Measurements from ENCODE around the gene SPDYE17. TPM values are rescaled to one million over a fixed set of nuclear protein-coding genes. Genes with fewer than 3 reads are reported as not detected.
"Not testable (repeated sequence)": the region's sequence is repeated elsewhere in the genome, so short reads cannot be mapped to it uniquely, and the experiment has no call there.

The SPDYE17 gene
- total RNA-seq, 1 donor from 2014 or later = not detected

- no peak for TF ChIP-seq CTCF (IDR thresholded peaks at IDR 0.05)
- H3K27me3 Mint-ChIP-seq (ENCODE audit: low read depth) = no peaks in the 10 kb centered on the region
- no peaks in the 10 kb centered on the region for H3K4me1 Mint-ChIP-seq (ENCODE audit: low read depth)
- no peak overlapping the region for H3K4me3 Mint-ChIP-seq (ENCODE audit: unreplicated experiment)
- no peak for DNase-seq (ENCODE audit: low spot score)
- no peaks in the 10 kb centered on the region for H3K36me3 Mint-ChIP-seq (ENCODE audit: low read depth)
- no peak overlapping the region for H3K27ac Mint-ChIP-seq (ENCODE audit: unreplicated experiment)
- H3K9me3 Mint-ChIP-seq (ENCODE audit: low read depth) = no peaks in the 10 kb centered on the region
Measured at GRCh38 chr7:76997381-76998284, 34.5 kb downstream of the SPDYE17 start.

- not testable (repeated sequence) for H3K4me1 Mint-ChIP-seq (ENCODE audit: low read depth); H3K27me3 Mint-ChIP-seq (ENCODE audit: low read depth); H3K36me3 Mint-ChIP-seq (ENCODE audit: low read depth); DNase-seq (ENCODE audit: low spot score); H3K27ac Mint-ChIP-seq (ENCODE audit: unreplicated experiment); H3K9me3 Mint-ChIP-seq (ENCODE audit: low read depth); H3K4me3 Mint-ChIP-seq (ENCODE audit: unreplicated experiment)
Measured at GRCh38 chr7:76996932-76997331, 35.2 kb downstream of the SPDYE17 start.

- not testable (repeated sequence) for H3K4me3 Mint-ChIP-seq (ENCODE audit: unreplicated experiment); H3K36me3 Mint-ChIP-seq (ENCODE audit: low read depth); H3K9me3 Mint-ChIP-seq (ENCODE audit: low read depth); H3K27ac Mint-ChIP-seq (ENCODE audit: unreplicated experiment); H3K4me1 Mint-ChIP-seq (ENCODE audit: low read depth); H3K27me3 Mint-ChIP-seq (ENCODE audit: low read depth)
- DNase-seq (ENCODE audit: low spot score) = peak; percentile 48
Measured at GRCh38 chr7:76994286-76994685, 37.9 kb downstream of the SPDYE17 start.

GRCh38 chr7:76993831-76994230 lies 38.3 kb downstream of the SPDYE17 start:
- not testable (repeated sequence) for H3K4me1 Mint-ChIP-seq (ENCODE audit: low read depth); H3K9me3 Mint-ChIP-seq (ENCODE audit: low read depth); H3K36me3 Mint-ChIP-seq (ENCODE audit: low read depth); H3K27me3 Mint-ChIP-seq (ENCODE audit: low read depth); H3K27ac Mint-ChIP-seq (ENCODE audit: unreplicated experiment); H3K4me3 Mint-ChIP-seq (ENCODE audit: unreplicated experiment)
- peak; percentile 94 for DNase-seq (ENCODE audit: low spot score)

- not testable (repeated sequence) for H3K4me3 Mint-ChIP-seq (ENCODE audit: unreplicated experiment); H3K27ac Mint-ChIP-seq (ENCODE audit: unreplicated experiment); H3K36me3 Mint-ChIP-seq (ENCODE audit: low read depth); H3K27me3 Mint-ChIP-seq (ENCODE audit: low read depth); H3K4me1 Mint-ChIP-seq (ENCODE audit: low read depth); H3K9me3 Mint-ChIP-seq (ENCODE audit: low read depth)
- peak; percentile 73 for DNase-seq (ENCODE audit: low spot score)
Measured at GRCh38 chr7:76992871-76993270, 39.3 kb downstream of the SPDYE17 start.

GRCh38 chr7:76992204-76992603 lies 40.0 kb downstream of the SPDYE17 start:
- not testable (repeated sequence) for H3K27me3 Mint-ChIP-seq (ENCODE audit: low read depth); H3K4me3 Mint-ChIP-seq (ENCODE audit: unreplicated experiment); H3K4me1 Mint-ChIP-seq (ENCODE audit: low read depth); H3K27ac Mint-ChIP-seq (ENCODE audit: unreplicated experiment); H3K9me3 Mint-ChIP-seq (ENCODE audit: low read depth); H3K36me3 Mint-ChIP-seq (ENCODE audit: low read depth)
- DNase-seq (ENCODE audit: low spot score) = peak; percentile 76

- H3K27me3 Mint-ChIP-seq (ENCODE audit: low read depth); H3K36me3 Mint-ChIP-seq (ENCODE audit: low read depth); H3K4me3 Mint-ChIP-seq (ENCODE audit: unreplicated experiment); H3K4me1 Mint-ChIP-seq (ENCODE audit: low read depth); H3K27ac Mint-ChIP-seq (ENCODE audit: unreplicated experiment); H3K9me3 Mint-ChIP-seq (ENCODE audit: low read depth): not testable (repeated sequence)
- DNase-seq (ENCODE audit: low spot score) = peak; percentile 87
Measured at GRCh38 chr7:76990202-76990601, 42.0 kb downstream of the SPDYE17 start.

- not testable (repeated sequence) for H3K27ac Mint-ChIP-seq (ENCODE audit: unreplicated experiment); H3K27me3 Mint-ChIP-seq (ENCODE audit: low read depth); H3K9me3 Mint-ChIP-seq (ENCODE audit: low read depth); DNase-seq (ENCODE audit: low spot score); H3K36me3 Mint-ChIP-seq (ENCODE audit: low read depth); H3K4me1 Mint-ChIP-seq (ENCODE audit: low read depth); H3K4me3 Mint-ChIP-seq (ENCODE audit: unreplicated experiment)
Measured at GRCh38 chr7:76985924-76986717, 46.0 kb downstream of the SPDYE17 start.

- not testable (repeated sequence) for H3K4me3 Mint-ChIP-seq (ENCODE audit: unreplicated experiment); H3K4me1 Mint-ChIP-seq (ENCODE audit: low read depth); H3K27ac Mint-ChIP-seq (ENCODE audit: unreplicated experiment); H3K27me3 Mint-ChIP-seq (ENCODE audit: low read depth); H3K9me3 Mint-ChIP-seq (ENCODE audit: low read depth); H3K36me3 Mint-ChIP-seq (ENCODE audit: low read depth); DNase-seq (ENCODE audit: low spot score)
Measured at GRCh38 chr7:76984784-76985136, 47.4 kb downstream of the SPDYE17 start.

GRCh38 chr7:76983937-76984783 lies 48.0 kb downstream of the SPDYE17 start:
- not testable (repeated sequence) for H3K36me3 Mint-ChIP-seq (ENCODE audit: low read depth); H3K4me1 Mint-ChIP-seq (ENCODE audit: low read depth); DNase-seq (ENCODE audit: low spot score); H3K4me3 Mint-ChIP-seq (ENCODE audit: unreplicated experiment); H3K9me3 Mint-ChIP-seq (ENCODE audit: low read depth); H3K27ac Mint-ChIP-seq (ENCODE audit: unreplicated experiment); H3K27me3 Mint-ChIP-seq (ENCODE audit: low read depth)

- H3K9me3 Mint-ChIP-seq (ENCODE audit: low read depth); H3K36me3 Mint-ChIP-seq (ENCODE audit: low read depth); H3K4me1 Mint-ChIP-seq (ENCODE audit: low read depth); DNase-seq (ENCODE audit: low spot score); H3K27ac Mint-ChIP-seq (ENCODE audit: unreplicated experiment); H3K27me3 Mint-ChIP-seq (ENCODE audit: low read depth); H3K4me3 Mint-ChIP-seq (ENCODE audit: unreplicated experiment): not testable (repeated sequence)
Measured at GRCh38 chr7:76983333-76983732, 48.8 kb downstream of the SPDYE17 start.

All from chondrocyte (in vitro differentiated cells).